GM21786 (cell line): ENCODE measurements around the gene IRS2.
A peak's percentile ranks its signal among the peaks of the same experiment; 100 is the strongest.

Experiments used
- ATAC-seq: cut with Tn5 transposase; IDR thresholded peaks from one replicate; pipeline ENCODE4 v1.9.1; 2021; ENCODE audit not compliant: unreplicated experiment

IRS2 gene

DNA sequence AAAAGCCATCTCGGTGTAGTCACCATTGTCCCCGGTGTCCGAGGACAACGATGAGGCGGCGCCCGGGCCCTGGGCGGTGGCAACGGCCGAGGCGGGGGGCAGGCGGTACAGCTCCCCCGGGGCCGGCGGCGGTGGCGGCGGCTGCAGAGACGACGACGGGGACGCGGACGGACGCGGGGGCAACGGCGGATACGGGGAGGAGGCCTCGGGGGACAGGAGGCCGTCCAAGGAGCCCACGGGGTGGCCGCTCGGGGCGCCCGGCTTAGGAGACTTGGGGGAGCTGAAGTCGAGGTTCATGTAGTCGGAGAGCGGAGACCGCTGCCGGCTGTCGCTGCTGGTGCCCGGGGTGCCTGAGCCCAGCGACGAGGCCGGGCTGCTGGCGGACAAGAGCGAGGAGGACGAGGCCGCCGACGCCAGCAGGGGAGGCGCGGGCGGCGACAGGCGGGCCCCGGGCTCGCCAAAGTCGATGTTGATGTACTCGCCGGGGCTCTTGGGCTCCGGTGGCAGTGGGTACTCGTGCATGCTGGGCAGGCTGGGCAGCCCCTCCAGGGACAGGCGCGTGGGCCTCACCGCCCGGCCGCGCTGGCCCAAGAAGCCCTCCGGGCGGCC is 3.5 kb downstream of the IRS2 start:
- no peak for ATAC-seq

DNA sequence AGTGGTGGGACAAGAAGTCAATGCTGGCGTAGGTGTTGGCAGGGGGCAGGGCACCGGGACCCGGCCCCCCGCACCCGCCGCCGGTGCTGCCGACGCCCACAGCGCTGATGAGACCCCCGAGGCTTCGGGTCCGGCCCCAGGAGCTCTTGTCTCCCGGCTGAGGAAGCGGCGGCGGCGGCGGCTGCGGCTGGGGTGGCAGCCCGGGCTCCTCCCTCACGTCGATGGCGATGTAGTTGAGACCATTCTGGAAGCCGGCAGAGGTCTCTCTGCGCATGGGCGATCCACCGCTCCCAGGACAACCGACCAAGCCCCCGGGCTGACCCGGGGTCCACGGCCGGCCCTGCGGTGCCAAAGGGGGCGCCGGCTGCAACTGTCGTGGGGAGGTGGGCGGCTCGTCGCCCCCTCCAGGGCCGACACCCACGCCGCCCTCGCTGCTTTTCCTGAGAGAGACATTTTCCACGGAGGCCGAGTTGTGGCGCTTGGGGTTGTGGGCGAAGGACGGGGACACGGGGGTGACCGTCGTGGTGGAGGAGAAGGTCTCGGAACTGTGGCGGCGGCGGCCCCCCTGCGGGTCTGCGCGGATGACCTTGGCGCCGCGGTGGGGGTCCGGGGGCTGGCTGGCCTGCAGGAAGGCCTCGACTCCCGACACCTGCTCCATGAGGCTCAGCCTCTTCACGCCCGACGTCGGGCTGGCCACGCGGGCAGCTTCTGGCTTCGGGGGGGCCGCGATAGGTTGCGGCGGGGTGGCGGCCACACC is 4.1 kb downstream of the IRS2 start:
- no peak for ATAC-seq

DNA sequence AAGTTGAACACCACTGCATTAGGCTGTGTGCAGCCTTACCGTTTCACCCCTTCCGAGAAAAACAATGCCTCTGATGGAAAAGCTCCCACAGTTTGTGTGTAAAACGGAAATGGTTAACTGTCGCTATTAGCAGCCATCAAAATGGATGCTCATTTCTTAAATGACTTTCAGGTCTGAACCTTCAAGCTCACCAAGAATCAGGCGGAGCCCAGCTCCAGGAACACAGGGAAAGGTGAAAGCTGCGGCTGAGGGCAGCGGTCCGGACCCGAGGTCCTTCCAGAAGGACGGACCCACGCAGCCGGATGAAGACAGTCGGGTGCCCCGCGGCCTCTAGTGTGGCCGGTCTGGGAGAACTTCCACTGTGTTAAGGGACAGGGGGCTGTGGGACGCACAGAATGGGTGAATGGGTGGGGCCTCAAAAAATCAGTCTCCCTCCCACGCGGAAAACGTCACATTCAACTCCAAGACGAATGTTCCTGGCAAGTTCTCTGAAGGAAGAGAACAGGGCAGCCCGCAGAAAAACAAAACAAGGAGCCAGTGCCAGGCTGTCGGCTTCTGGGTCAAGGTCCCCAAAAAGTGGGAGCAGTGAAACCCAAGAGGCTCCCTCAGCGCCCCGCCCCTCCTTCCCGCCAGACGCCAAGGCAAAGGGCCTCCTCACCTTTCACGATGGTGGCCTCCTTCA is 4.9 kb downstream of the IRS2 start:
- no peak for ATAC-seq

DNA sequence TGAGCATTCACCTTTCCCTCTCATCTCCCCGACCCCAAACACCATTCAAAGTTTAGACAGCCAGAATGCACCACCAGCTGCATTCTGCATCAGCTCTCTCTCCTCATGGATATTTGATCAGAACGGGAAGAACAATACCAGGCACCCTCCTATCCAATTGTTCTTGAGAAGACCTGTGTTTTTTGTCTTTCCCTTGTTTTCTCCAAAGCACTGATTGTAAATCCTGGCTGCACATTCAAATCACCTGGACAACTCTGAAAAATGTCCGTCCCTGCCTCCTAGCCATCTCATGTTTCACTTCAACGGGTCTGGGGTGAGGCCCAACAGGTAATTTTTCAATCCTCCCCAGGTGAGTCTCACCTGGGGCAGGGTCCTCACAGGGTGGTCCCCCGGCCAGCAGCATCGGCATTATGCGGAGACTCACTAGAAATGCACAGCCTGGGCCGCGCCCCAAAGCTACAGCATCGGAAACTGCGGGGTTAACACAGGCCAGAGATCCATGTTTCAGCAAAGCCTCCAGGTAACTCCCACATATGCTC is 5.5 kb downstream of the IRS2 start:
- ATAC-seq = no peak

DNA sequence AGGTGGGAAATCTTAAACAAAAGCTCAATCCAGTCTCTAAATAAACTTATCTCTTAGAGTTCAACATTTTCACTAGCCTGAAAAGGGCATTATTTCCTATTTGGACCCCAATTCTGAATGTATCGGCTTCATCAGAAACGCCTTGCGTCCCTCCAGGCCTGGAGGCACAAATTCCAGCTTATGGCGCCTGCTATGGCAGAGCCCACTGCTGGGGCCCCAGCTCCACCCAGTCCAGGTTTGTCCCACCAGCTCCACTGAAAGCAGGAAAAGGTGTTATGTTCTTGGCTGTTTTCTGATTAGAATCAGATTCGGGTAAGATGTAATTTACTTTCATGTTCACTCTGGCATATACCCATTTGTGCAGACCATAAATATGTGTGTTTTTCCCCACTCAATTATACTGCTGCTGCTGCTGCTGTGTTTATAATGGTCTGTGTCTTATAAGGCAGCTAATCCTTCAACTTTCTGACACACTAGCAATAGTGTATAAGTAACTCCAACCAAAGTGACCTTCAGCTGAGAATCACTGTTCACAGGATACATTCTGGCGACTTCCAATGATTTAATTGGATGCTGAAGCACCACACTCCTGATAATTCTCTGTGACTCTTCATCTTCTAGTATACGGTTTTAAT is 6.4 kb downstream of the IRS2 start:
- no peak for ATAC-seq

DNA sequence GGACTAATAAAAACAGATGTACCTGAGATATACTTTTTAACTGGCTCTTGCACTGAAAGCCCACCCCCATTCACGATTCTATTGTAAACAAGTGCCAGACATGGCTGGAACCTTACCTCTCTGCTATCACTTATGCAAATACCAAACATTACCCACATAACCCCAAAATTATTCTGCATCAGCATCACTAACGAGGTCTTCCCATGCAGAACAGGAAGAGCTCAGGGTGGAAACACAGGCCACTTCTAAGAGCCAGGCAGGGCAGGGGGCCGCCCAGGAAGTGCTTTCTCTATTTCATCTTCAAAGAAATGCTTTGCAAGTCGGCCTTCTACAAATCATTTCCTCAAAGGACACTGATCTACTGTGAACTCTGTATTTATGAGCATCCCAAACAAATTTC is 7.3 kb downstream of the IRS2 start:
- ATAC-seq = no peak

DNA sequence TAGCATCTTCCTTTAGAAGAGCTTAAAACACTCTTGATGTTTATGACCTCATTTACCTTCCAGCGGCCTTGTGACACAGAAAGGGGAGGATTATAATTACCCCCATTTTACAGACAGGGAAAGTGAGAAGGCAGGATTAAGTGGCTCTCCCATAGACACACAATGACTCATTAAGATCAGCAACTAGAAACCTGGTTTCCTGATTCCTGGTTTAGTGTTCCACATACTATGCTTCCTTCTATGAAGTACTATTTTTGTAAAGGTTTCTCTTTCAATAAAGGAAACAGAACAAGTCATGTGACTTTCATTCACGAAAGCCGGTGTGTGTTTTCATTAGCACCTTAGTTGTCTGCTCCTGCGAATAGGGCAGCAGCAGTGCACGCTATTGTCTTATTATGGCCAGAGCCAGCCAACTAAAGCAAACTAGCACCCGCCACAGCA is 8.3 kb downstream of the IRS2 start:
- ATAC-seq = peak; percentile 49

DNA sequence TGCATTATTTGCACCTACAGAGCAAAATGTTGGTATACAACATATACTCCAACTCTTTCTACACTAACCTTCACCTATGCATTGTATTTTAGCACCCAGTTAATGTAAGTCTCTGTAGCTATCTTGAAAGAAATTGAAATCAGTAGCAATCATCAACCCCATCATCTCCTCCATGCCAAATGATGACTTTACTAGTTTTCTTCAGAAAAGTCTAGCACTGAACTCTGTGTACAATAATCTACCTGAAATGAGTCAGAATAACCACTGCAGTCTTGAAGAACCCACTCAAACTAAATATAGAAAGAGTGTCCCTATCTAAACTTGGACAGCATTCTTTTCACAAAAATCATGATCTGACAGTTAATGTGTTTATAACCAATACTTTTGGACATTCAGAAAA is 9.8 kb downstream of the IRS2 start:
- ATAC-seq = peak; percentile 47

DNA sequence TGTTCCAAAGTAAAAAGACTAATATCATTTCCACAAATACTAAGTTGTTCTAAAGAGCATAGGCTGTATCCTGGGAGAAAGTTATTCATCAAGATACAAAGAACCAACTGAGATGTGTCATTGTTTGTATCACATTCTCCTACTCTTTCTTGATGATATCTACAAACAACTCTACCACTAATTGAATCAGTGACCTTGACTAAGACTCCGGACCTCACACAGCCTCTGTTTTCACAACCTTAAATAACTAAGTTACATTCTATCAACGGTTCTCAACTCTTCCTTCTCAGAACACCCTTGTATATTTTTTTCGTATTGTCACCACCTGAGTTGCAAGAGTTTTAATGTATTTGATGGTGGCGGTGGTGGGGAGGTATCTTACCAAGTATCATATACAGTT is 12.6 kb downstream of the IRS2 start:
- no peak for ATAC-seq

DNA sequence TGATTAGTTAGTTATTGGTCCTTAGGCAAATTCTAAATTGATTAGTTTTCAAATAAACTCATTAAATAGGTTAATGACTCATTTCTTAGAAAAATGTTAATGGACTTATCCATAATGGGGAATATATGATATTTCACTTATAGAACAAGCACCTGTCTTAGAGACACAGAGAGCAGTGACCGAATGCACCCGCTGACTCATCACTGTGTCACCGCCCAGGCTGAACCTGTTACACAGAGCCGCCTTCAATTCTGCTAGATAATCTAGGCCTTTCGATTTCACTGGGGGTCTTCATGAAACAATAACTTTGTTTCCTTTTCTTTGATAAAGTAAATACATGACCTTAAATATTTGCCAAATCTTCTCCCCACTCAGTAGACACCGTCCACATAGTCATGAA is 13.1 kb downstream of the IRS2 start:
- ATAC-seq = no peak

DNA sequence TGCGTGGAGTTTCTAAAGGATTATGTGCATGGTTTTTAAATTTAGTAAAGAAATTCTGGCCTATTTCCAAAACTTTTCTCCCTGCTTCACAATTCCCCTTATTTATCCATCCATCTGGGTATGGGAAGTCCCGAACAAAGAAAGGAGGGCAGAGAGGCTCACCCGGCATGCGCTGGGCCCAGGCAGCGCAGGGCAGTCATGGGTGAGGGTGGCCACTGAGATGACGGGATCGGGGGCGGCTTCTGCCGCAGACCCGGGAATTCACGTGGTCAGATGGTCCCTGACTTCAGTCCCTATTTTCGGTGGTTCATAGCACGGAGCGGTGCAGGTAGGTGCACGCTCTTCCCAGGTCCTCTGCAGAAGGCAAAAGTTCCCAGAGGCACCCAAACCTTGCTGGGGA is 14.5 kb downstream of the IRS2 start:
- no peak for ATAC-seq

DNA sequence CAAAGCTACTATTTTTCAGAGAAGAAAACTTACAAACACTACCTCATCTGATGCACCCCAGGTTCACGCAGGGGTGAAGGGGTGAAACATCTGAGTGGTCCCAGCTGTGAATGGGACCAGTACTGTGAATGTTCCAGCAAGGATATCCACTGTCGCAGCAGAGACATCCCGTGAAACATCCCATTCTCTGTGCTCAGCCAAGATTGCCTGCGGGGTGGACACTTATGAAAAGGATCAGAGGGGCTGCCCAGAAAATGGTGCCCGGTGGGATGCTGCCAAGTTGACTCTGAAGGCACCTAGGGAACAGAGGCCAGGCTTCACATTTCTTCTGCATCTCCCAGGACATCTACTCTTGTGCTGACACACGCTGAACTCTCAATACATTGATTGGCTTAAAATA is 15.9 kb downstream of the IRS2 start:
- no peak for ATAC-seq

DNA sequence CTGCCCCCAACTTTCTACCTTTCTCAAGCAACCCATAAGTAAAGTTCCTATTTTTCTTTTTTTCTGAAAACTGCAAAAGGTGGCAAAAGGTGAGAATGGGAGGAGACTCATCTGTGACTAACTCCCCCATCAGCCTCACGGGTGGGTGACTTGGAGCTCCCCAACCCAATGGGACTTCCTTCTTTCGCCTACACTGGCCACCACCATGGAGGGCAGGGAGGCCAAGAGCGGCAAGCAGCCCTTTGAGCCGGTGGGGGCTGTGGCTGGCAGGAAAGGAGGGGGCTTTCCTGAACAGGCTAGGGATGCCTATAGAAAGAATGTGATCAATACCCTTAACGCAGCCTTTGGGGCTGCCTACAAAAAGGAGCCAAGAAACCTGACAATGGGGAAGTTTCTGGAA is 16.5 kb downstream of the IRS2 start:
- ATAC-seq = no peak

DNA sequence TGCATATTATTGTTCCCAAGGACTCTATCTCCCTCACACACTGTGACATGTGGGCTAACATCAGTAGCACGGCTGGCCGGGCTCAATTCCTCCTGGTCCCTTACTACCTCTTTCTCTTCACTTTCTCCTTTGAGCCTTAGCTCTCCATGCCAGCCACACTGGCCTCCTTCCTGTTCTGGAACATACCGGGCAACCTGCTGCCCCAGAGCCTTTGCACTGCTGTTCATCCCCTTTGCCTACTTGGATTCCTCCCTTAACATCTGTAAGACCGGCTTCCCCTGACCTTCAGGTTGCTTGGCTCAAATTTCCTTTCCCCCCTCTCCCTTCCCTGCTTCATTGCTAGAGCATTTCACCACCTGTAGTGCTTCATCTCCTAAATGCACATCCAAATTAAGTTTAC is 17.1 kb downstream of the IRS2 start:
- ATAC-seq = no peak

DNA sequence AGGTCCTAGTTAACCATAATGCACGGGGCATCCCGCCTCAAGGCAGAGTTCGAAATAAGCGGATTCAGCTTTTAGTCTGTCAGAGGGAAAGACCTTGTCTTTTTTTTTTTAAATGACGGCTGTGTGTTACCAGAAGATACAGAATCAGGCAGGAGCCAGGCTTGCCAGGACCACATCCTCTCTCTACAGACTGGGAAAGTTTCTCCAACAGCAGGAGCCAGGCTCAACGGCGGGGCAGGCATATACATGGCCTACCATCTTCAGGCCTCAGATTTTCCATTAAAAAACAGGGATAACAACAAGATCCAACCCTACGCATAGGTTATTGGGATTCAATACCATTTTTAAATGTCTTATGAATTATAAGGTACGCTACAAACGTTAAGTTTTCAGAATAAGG is 17.8 kb downstream of the IRS2 start:
- ATAC-seq = no peak

DNA sequence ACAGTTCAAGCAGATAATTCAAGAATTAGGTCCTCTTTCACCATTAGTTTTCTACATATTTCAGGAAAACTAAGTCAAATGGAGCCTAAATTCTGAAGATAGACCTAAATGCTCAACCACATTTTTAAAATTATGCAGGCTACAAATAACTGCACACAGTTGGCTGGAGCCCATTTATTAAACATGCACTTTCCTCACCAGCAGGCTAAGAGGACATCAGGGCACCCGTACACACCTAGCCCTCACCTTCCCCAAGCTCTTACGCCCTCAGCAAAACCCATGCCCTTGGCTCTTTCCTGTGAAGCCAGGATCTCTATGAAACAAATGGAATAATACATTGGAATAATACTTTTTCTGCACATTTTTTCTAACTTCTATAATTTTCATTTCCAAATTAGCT is 18.2 kb downstream of the IRS2 start:
- no peak for ATAC-seq

DNA sequence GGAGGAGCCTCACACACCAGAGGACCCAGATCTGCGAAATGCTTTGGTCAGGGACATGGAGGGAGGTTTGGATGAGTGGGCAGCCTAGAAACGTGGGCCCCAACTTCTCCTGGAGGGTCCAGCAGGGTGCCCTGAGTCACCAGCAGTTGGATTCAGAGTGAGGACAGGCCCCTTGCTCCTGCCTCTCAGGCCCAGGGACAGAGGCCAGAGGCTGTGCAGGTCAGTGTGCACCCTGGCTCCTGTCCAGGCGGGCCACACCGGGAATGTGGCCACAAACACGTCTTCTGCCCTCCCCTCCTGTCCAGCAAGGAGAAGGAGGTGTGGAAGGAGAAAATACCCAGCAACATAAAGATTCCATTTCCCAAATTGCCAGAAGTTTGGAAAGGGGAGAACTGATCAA is 19.4 kb downstream of the IRS2 start:
- ATAC-seq = no peak

DNA sequence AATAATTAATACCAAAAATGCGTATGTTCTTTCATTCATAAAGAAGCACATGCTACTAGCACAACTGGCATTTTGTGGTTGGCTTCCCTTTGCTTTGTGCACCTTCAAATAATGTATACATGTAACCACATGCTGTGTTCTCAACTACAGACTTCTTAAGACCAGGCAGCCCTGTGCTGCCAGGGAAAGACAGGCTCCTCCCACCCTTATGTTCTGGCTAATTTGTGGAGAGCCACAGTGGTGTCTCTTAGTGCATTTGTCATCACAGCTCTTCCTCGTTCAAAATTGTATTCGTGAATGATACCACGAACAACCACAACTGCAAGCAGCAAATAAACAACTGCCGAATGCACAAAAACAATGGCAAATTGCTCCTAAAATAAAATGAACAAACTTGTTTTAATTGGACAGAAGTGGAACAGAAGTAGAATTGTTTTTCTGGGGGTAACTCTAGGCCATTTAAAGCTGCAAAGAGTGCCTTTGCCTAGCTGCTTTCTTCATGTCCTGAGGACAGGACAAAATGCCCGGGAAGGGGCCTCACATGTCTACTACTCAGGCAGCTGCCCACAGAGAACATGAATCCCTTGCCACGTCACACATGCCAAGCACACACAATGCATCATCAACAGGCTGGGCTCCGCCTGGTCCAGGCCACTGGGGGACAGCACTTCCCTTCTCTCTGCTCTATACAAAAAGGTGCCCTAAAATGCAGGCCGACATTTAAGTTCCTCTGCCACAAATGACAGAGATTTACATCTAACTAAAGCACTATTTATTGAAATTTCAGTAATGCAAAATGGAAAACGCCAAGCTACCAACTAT is 21.7 kb downstream of the IRS2 start:
- no peak for ATAC-seq

DNA sequence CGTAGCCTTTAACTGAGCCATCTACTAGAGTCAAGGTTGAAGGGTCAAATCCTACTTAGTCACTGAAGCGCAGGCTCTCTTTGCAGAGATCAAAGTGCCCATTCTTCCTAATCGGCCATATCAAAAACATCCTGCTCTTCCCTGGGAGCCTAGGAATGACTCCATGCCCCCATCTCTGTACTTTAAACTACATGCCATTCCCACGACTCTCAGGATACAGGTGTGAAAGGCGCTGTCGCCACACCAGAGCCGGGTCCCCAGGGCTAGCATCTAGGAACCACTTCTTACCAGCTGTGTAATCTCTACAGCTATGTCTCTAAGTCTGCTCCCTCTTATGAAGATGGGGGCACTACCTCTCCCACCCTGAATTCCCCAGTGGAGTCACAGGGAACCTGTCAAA is 22.3 kb downstream of the IRS2 start:
- no peak for ATAC-seq

DNA sequence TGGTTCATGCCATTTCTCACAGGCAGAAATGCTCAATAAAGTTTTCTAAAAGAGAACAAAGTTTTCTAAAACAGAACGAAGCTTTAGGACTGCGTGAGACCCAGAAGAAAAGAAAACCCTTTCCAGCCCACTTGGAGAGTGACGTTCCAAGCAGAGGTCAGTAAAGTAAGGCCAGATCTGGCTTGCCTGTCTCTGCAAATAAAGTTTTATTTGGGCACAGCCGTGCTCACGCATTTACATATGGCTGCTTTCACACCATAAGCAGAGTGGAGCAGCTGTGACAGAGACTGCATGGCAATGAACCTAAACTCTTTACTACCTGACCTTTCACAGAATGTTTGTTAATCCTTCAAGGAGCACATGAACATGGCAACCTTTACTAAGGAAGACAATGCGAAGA is 23.6 kb downstream of the IRS2 start:
- no peak for ATAC-seq

DNA sequence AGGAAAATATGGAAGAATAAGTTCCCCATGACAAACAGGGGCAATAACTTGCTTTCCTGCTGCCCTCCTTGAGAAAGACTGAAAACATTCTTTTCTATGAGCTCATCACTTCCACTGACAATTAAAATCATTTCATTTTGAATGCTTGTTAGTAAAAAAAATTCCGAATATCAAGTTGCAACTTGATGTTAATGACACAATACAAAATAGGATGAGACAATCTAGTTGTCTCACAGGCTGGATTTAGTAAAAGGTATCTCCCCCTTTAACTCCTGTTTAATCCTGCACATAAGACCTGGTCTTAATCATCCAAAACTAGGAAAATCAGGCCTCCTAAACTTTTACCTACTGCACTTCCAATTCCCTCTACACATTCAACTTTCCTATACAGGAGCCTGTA is 24.7 kb downstream of the IRS2 start:
- no peak for ATAC-seq
